HG03520 (cell line): ENCODE results near the gene MBP.

ENCODE experiments used
- ATAC-seq: cut with Tn5 transposase; IDR thresholded peaks from one replicate; pipeline ENCODE4 v1.9.1; 2021; ENCODE audit warnings: mild to moderate bottlenecking, moderate library complexity; ENCODE audit not compliant: unreplicated experiment

MBP gene

DNA sequence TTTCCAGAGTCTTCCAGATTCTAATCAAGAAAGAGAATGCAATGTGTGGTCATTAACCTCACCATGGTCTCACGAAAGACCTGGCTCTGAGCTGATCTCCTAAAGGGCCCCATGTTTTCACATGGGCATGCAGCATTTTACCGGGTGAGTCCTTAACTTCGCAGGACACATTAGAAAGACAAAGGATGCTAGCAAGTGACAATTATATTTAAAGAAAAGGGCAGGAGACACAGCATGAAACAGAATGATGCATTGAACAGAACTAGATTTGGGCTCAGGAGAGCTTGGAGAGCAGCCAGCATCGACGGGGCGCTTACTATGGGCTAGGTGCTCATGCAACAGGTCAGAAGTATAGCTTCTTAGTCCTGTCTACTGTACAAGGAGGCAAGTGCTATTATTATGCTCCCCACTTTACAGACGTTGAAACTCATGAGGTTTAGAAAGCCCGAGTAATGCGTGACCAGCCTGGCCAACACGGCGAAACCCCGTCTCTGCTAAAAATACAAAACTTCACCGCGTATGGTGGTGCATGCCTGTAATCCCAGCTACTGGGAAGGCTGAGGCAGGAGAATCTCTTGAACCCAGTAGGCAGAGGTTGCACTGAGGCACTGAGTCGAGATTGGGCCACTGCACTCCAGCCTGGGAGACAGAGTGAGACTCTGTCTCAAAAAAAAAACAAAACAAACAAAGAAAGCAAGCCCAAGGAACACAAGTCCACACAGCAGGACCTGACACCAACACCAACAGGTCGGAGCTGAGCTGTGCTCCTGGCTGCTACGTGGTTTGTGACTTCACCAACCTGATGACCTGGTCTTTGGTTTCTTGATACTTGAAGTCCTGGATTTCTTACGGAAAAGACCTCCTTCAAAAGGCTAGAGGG, 16.1 kb downstream of the MBP start:
- no peak for ATAC-seq

DNA sequence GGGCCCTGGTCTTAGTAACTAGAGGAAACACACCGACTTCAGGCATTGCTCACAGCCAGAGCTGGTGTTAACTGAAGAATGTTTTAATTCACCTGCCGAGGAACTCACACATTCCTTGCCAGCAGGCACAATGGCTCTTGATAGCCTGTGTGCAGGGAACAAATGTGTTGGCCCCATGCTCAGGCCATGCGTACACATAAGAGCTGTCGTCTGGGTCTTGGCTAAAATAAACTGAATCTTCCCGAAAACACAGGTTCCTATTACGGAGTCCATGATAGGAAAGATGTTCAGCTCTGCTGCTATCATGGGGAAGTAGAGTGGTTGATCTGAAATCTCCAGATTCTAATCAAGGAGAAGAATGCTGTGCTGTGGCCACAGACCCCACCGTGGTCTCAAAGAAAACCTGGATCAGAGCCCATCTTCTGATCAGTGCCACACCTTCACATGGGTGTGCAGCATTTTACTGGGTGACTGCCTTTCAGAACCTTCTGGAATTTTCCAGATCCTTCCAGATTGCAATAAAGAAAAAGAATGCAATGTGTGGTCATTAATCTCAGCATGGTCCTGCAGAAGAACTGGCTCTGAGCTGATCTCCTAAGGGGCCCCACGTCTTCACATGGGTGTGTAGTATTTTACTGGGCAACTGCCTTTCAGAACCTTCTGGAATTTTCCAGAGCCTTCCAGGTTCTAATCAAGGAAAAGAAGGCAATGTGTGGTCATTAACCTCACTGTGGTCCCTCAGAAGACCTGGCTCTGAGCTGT, 17.2 kb downstream of the MBP start:
- no peak for ATAC-seq

DNA sequence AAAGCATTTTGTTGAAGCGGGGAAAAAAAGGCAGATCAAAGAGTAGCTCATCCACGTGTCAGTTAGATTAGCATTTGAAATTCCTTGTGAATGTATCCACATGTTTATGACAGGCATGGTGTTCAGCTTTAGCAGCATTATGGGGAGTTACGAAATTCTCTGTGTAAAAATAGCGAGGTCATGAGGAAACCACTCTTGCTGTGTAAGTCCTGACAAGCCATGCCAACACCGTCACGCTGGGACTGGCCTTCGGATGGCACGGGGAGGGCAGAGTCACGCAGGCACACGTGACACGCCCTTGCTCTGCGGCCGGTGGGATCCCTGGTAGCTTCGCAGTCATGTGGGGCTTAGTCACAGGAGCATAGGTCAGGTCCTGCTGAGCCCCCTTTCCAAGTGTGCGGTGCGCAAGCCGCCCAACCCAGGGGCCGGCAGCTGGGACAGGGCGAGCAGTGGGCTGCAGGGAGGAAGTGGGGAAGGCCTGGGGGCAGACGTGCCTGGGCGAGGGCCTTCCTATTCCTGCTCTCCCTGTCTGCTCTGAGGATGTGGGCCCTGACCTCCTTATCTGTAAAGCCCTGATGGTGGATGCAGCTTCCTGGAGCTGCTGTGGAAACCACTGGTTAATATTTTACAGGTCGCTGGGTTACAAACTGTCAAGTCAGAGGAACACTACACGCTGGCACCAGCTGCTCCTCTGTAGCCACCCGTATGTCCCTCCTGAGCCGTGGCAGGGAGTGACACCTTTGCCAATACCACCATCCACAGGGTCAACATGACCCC, 18.0 kb downstream of the MBP start:
- peak; percentile 87 for ATAC-seq

DNA sequence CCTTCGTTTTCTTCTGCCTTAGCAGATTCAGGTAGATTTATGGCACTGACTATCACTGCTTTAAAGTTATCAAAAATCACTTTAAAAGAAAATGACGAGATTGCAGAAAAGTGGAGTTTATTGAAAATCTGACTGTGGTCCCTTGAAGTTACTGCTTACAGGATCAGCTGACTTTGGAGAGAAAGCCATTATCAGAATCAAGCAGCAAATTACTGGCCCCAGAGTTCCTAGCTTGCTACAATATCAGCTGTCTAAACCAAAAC, 18.5 kb downstream of the MBP start:
- no peak for ATAC-seq

DNA sequence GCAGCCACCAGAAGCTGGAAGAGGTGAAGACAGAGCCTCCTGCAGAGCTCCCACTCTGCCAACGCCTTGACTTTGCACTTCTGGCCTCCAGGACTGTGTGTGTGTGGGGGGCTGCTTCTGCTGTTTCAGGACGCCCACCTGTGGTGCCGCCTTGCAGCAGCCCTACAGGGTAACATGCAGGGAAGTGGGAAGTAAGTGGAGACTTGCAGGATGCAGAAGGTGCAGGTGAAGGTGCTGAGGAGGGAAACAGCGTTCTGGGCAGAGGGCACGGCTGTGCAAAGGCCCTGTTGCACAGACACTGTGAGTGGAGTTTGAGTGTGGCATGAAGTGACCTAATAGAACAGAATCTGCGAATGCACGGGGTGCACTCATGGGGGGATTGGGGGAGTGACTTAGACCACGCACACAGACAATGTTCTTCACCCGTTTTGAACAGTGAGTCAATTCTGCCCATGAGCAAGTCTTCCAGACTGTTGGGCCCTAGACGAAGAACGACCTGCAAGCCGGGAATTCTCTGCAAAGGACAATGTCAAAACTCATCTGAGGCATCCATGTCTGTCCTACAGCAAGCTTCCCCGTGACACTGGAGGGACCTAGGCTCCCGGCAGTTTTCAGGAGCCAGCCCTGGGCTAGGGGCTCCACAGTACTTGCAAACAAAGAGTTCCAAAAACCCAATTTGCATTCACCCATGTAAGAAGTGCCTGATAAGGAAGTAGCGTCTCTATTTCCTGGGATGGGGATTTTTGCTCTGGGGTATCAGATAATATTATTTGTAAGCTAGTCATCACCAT, 19.0 kb downstream of the MBP start:
- ATAC-seq, result no peak

DNA sequence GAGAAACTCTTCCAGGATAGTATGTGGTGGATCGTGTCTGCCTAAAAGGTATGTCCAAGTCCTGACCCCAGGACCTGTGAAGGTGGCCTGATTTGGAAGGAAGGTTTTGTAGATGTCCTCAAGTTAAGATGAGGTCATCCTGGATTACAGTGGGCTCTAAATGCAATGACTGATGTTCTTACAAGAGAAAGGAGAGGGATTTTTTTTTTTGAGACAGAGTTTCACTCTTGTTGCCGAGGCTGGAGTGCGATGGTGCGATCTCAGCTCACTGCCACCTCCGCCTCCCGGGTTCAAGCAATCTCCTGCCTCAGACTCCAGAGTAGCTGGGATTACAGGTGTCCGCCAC, 19.9 kb downstream of the MBP start:
- ATAC-seq, result no peak

DNA sequence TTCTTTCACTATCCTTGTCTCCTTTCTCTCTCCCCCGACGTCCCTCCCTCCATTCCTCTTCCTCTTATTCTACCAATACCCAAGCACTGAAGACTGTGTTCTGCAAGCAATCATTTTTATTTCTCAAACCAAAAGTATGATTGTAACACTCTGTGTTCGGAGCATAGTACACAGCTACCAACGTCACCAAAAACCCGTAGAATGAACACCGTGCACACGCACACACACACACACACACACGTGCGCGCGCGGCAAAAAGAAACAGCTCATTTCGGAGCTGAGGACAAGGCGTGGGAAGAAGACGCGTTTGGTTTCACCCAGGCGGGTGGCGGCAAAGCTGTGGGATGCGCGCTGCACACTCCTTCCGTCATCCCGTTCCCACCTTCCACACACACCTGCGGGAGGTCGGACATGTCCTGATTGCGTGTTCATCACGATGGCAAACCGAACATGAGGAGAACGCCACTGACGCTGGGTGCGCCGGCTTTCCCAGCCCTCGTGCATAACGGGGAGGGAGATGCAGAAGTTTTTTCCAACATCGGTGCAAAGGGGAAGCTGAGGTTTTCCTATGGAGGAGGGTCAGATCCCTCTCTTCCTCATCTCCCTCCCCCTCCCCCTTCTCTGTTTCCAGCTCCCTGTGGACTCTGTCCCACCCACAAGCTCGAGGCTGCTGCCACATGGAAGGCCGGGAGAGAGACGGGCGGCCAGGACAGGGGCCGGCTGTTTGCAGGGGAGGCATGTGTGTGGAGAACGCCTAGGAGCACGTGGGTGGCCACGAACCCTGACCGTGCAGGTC, 20.4 kb downstream of the MBP start:
- ATAC-seq, result no peak

DNA sequence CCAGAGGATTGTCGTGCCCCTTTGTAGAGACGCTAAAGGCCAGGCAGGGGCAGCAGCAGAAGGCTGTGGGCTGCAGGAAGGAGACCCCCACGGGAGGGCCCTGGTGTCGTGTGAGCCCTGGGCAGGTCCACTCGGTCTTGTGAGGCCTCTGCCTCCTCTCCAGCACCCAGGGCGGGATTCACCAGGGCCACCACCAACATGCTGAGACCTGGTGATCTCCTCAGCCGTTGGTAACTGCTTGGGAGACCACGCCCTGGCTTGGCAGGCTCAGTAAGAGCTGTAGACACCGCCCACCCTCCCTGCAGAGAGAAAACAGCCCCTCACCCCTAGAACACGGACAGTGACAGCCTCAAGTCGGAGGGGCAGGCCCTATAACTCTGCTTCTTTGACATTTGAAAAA, 21.1 kb downstream of the MBP start:
- no peak for ATAC-seq

DNA sequence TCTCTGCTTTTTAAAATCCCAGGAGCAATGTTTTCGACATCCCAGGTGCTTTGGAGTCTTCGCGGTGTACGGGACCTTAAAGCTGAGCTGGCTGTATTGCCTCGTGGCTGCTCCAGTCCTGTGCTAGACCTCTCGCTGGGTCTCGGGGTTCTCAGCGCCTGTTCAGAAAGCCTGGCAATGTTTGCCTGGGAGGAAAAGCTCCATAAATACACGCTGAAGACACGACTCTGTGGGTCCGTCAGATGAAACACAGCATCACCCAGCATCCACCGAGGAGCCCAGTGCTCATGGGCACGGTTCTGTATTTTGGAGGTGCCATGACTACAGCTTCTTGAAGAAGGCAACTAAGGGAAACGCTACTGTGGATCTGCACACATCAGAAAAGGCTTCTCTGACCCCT, 21.6 kb downstream of the MBP start:
- no peak for ATAC-seq

DNA sequence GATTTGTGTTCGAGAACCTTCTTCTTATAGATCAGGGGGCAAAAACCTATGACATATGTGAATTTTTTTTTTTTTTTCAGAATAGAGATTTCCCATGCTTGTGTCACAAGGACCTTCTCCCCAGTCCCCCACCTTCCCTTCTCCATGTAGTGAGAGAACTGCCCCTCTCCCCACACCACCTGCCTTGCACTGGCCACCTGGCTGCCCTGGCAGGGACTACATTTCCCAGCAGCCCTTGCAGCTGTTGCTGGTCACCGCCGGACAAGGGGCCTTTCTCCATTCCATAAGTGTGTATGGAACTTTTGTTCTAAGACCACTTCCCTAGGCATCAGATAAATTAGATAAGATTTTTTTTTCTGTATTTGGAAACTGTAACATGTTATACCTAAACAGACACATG, 22.2 kb downstream of the MBP start:
- no peak for ATAC-seq

DNA sequence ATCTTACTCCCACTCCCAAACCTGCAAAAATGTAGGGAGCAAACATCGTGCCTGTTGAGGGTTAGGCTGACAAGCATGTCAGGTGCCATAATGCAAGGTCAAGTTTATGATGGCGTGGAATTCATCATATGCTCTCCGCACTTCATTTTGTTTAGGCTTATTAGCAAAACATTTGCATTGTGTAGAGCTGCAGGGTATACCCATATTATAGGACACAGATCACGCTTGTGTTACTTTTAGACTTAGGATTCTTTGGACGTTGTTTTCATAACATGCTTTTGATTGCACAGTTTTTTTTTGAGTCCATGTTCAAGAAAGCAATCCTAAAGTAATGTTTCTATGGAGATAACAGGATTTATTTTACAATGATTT, 22.9 kb downstream of the MBP start:
- no peak for ATAC-seq

DNA sequence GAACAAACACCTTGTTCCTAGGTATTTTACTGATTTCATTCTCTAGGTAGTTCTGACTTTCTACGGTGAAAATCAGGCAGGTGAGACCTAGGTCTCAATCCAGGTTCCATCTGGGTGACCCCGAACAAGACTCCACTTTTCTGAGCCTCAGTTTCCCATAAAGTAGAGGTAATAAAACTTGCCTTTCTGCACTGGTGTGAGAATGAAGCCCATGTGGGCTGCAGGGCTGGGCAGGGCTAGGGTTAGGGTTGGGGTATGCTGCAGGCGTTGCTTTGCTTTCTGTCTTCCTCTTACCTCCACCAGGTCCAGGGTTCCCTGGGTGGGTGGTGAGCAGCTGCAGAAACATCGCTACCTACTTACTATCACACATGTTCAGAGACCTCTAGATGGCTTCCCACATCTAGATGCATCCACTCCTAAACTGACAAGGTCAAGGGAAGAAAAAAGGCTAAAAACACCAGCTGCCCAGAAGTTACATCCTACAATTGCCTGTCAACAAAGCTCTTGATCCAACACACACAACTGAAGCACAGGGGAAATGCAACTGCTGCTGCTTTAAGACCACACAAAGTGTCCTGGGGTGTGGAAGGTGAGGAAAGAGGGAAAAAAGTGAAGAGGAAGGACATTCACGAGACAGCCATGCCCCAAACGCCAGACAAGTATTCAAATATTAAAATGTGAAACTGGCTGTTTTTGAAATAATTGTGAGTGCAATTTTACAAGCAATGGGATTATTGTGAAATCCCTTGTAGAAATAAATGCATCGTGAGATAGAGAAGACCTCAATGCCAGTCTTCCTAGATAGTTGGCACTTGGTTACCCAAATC, 23.5 kb downstream of the MBP start:
- ATAC-seq, result no peak

DNA sequence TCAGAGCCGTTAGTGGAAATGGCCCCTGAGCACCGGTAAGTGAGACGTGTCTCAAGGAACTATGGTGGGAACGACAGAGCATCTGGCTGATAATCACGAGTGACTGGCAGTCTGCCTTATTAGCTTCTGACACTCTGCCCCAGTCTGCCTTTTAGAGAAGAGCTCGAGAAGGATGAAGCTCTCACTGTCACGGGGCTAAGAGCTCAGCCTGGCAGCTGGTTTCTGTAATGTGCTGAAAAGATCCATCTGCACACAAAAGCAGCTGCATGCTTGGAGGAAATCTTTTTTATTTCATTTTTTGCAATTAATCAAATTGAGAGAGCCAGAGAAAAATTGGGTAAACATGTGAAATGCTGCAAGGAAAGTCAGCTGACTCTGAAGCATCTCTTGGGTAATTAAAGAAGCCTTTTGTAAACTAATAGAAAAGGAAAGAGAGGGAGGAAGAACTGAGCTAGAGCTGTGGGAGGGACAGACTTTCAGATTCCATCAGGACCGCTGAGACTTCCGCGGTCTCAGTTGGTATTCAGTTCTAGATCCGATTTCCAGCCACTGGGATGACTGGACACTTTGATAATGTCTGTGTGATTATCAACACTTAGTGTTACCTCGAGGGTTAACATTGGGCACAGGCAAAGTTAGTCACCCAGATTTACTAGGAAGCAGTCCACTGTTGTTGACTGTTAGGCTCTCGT, 24.4 kb downstream of the MBP start:
- ATAC-seq, result peak; percentile 59

DNA sequence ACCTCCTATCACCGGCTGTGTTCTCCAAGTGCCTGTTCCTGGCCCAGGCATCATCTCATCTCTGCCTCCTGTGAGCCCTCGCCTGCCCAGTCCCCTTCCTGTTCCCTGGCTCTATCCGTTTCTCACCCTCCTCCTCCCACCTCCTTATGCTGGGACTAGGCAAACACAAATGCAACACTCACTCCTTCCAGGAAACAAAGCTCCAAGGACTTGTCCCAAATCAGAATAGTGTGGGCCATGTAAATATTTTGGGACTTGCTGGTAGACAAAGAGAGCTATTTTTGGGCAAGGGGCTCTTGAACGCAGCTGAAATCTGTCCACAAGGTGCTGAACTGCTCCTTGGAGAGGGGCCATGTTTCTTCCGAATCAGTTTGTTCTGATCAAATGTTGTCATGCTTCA, 25.3 kb downstream of the MBP start:
- ATAC-seq, result no peak

DNA sequence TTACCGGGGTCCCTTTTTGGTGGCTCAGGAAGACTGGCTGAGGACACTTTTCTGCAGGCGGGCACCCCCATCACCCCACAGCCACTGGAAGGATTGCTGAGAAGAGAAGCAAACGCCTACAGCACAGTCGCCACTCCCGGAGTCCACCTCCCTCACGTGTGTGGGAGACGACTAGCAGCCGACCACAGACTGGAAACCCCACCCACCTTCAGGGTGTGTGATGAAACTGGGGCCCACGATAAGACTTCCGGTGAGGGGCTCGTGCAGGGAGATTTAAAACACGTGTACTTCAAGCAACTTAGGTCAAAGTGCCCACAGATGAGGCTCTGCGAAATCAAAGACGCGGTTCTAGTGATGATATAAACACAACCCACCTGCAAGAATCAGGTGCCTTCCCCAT, 26.3 kb downstream of the MBP start:
- ATAC-seq, result no peak

DNA sequence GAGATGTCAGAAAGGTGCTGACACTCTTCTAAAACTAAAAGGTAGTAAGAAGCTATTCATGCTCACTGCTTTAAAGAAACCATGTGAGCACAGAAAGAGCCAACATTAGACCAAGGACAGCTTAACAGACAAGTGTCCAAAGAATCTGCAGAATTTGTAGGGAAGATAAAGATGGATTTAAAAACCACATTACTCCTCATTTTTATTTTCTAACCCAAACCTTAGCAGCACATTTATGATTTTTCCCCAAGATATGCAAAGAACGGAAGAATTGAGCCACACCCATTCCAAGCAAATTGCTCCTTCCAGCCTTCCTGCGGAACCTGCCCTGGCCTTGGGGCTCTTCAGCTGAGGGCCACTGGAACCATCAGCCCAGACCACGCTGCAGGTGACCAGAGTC, 26.9 kb downstream of the MBP start:
- no peak for ATAC-seq

DNA sequence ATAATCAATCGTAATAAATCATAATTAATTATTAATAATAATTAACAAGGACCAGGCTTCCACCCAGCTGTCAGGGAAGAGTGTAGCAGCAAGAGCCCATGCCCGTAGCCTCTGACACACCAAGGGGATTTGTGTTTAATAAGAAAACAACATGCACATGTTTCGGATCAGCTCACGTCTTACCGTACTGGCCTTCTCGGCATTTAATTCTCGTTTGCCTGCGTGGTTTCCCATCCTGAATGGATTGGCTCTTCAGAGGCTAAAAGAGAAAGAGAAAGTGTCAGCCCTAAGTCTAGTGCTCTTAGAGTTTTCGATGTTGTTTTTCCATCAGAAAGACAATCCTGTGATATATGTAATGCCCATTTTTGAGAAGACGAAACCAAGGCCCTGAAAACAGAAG, 27.6 kb downstream of the MBP start:
- no peak for ATAC-seq

DNA sequence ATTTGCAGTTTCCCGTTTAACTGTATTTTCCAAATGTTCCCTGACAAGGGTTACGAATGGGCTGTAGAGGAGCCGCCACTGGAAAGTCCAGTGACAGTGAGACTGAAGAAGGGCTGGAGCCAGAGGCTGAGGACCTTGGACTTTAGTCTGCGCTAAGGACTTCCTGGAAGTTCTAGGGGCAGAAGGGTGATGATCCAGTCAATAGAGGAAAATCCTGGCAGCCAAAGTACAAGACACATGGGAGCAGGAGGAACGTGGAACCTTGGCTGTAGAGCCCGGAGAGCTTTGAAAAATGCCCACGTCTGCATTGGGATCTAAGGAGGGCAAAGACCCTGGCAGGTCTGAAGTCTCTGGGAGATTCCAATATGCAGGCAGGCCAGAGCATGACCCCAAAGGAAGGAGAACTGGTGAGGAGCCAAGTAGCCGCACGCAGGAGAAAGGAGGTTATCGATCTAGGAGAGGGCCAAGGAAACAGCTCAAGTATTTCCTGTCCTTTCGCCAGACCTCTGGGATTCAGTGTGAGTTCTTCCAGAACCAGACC, 28.5 kb downstream of the MBP start:
- no peak for ATAC-seq
